GM12878 (cell line): Measurements from ENCODE around the gene STARD13. TPM values are rescaled to one million over a fixed set of nuclear protein-coding genes. Genes with fewer than 3 reads are reported as not detected.

ENCODE experiments used
- ATAC-seq: fragments of 200-7000 bp; cut with Tn5 transposase; 3 replicates; pipeline ENCODE4 v1.9.1; 2020; ENCODE audit warnings: mild to moderate bottlenecking, moderate library complexity
- BruUV-seq: library from RNA; stranded (reverse); fragments of 400-500 nt; replicated peaks from 2 replicates; lab custom pipeline; 2021; lab: Mats Ljungman, UMichigan
- CTCF ChIA-PET: fragments of 300-600 bp; sonication (Branson Sonifier 250); formaldehyde crosslinking; extraction: SDS; loops from one replicate; lab custom pipeline; 2021; ENCODE audit warnings: inconsistent platforms; lab: Yijun Ruan, JAX
- POLR2A ChIA-PET: fragments of 350-600 bp; formaldehyde crosslinking; extraction: SDS; loops from one replicate; lab custom pipeline; 2021; ENCODE audit warnings: inconsistent platforms; lab: Charles Lee
- RAD21 ChIA-PET: fragments of 300-600 bp; sonication (Branson Sonifier 250); formaldehyde crosslinking; loops from one replicate; lab custom pipeline; 2023; ENCODE audit warnings: antibody characterized with exemption; ENCODE audit not compliant: unreplicated experiment; lab: Charles Lee
- SMC1A ChIA-PET: fragments of 300-600 bp; sonication (Branson Sonifier 250); formaldehyde crosslinking; loops from one replicate; lab custom pipeline; 2023; ENCODE audit not compliant: unreplicated experiment, uncharacterized antibody; lab: Charles Lee
- DNase-seq: peaks from one replicate; pipeline ENCODE4 v3.0.0-alpha.2; 2011; ENCODE audit warnings: low read depth, low spot score
- FAIRE-seq: peaks from 3 replicates; lab custom pipeline; 2011; peaks lifted over from hg19 to GRCh38; lab: Jason Lieb, UNC
- H2AFZ ChIP-seq: 2 replicates; pipeline ENCODE4 v1.6.0; 2011; ENCODE audit warnings: low read depth, low read length, control low read depth; ENCODE audit not compliant: control insufficient read depth
- H3K27ac ChIP-seq: 2 replicates; pipeline ENCODE4 v1.5.1; 2011; ENCODE audit warnings: control low read depth; ENCODE audit not compliant: control insufficient read depth, insufficient read depth
- H3K27me3 ChIP-seq, 2 experiments: replicated peaks in 1 of 2; 2 replicates each; pipeline versions ENCODE4 v1.6.0 to v1.6.1; 2011; ENCODE audit warnings: low read length in 1 of 2; ENCODE audit not compliant: control insufficient read depth in 2 of 2, insufficient read depth in 2 of 2
- H3K36me3 ChIP-seq, 2 experiments: 2 replicates each; pipeline ENCODE4 v1.5.1; 2011; ENCODE audit warnings: low read length in 1 of 2; ENCODE audit not compliant: control insufficient read depth in 2 of 2, insufficient read depth in 2 of 2
- H3K4me1 ChIP-seq: 2 replicates; pipeline ENCODE4 v1.6.1; 2011; ENCODE audit warnings: mild to moderate bottlenecking, low read length, moderate library complexity, mixed read lengths; ENCODE audit not compliant: control insufficient read depth, insufficient read depth
- H3K4me2 ChIP-seq: 2 replicates; pipeline ENCODE4 v1.6.0; 2011; ENCODE audit warnings: control low read depth; ENCODE audit not compliant: control insufficient read depth, insufficient read depth
- H3K4me3 ChIP-seq: fragments of 200-600 bp; sonication (generic); 2 replicates; pipeline ENCODE4 v1.5.1; 2016
- H3K79me2 ChIP-seq: 2 replicates; pipeline ENCODE4 v1.6.0; 2011; ENCODE audit warnings: low read length; ENCODE audit not compliant: control insufficient read depth, insufficient read depth
- H3K9ac ChIP-seq: 2 replicates; pipeline ENCODE4 v1.8.0; 2011; ENCODE audit warnings: low read length, control low read depth, mixed read lengths; ENCODE audit not compliant: control insufficient read depth, insufficient read depth
- H3K9me3 ChIP-seq: replicated peaks from 3 replicates; pipeline ENCODE4 v1.5.1; 2011; ENCODE audit warnings: mild to moderate bottlenecking, low read length; ENCODE audit not compliant: control insufficient read depth, insufficient read depth
- H4K20me1 ChIP-seq: 2 replicates; pipeline ENCODE4 v1.6.0; 2011; ENCODE audit not compliant: control insufficient read depth, insufficient read depth
- EED ChIP-seq: sonication (generic); IDR thresholded peaks from 2 replicates; pipeline ENCODE4 v1.6.1; 2016; ENCODE audit warnings: antibody characterized with exemption, low read depth
- EGR1 ChIP-seq, 2 experiments: IDR thresholded peaks; 1 replicate in 1 of 2; 2 replicates in 1 of 2; pipeline ENCODE4 v1.6.1; 2011 to 2012; ENCODE audit warnings: low read depth in 2 of 2, low read length in 2 of 2, borderline replicate concordance in 1 of 2, mild to moderate bottlenecking in 1 of 2, moderate library complexity in 1 of 2
- EZH2 ChIP-seq: IDR thresholded peaks from 2 replicates; pipeline ENCODE4 v1.6.1; 2012; ENCODE audit warnings: low read depth, mild to moderate bottlenecking, control low read depth, inconsistent platforms, low read length, borderline replicate concordance; ENCODE audit not compliant: control insufficient read depth
- WGBS: methylation state at CpG from one replicate; pipeline ENCODE4 v1.1.6; 2016; ENCODE audit warnings: low lambda C conversion rate; ENCODE audit not compliant: insufficient replicate concordance, insufficient coverage; ENCODE audit errors: missing lambda C conversion rate; 5-methylcytosine and 5-hydroxymethylcytosine counted together
- in situ Hi-C: fragments of 300-500 bp; cut with MboI; formaldehyde crosslinking; loops from 9 replicates; pipeline ENCODE4 v1.14.3; 2018; ENCODE audit warnings: mixed read lengths
- intact Hi-C: fragments of 100-400 bp; cut with micrococcal nuclease; formaldehyde crosslinking; loops from one replicate; pipeline ENCODE4 v1.14.2; 2022; ENCODE audit not compliant: unreplicated experiment
- polyA plus RNA-seq, 11 experiments: library from polyadenylated mRNA; depleted of rRNA in 4 of 11; unstranded in 6 of 11; stranded (reverse) in 5 of 11; fragments of >200 nt; fragmentation: Nextera tagmentation in 4 of 11; fragmentation: Illumina TruSeq in 1 of 11; extraction: Ambion mirVana in 4 of 11; extraction: Trizol in 1 of 11; gene quantifications; 1 replicate in 1 of 11; 2 replicates in 10 of 11; pipeline versions ENCODE4 v1.2.1 to v1.2.3, GENCODE V29; 2011 to 2016; ENCODE audit warnings: inconsistent platforms in 2 of 11, missing spikeins in 2 of 11, low read depth in 1 of 11
- total RNA-seq, 4 experiments: library from RNA; depleted of rRNA in 3 of 4; stranded (reverse); fragments of >200 nt in 3 of 4; fragmentation: Illumina TruSeq in 1 of 4; extraction: Trizol in 1 of 4; gene quantifications; 2 replicates each; pipeline versions ENCODE4 v1.2.1 to v1.2.3, GENCODE V29; 2013 to 2021
- TF ChIP-seq, protein P1 (sequence below): fragments of 450-650 bp; IDR thresholded peaks from 2 replicates; pipeline ENCODE4 v1.6.1; 2014; ENCODE audit warnings: mild to moderate bottlenecking

Gene STARD13
- total and polyA plus RNA-seq, 10 of the 15 experiments (the other 5 are each of a cell fraction or from before 2014, with no cell fraction given) = 4.0 to 41.6 (median 10.1) TPM

DNA sequence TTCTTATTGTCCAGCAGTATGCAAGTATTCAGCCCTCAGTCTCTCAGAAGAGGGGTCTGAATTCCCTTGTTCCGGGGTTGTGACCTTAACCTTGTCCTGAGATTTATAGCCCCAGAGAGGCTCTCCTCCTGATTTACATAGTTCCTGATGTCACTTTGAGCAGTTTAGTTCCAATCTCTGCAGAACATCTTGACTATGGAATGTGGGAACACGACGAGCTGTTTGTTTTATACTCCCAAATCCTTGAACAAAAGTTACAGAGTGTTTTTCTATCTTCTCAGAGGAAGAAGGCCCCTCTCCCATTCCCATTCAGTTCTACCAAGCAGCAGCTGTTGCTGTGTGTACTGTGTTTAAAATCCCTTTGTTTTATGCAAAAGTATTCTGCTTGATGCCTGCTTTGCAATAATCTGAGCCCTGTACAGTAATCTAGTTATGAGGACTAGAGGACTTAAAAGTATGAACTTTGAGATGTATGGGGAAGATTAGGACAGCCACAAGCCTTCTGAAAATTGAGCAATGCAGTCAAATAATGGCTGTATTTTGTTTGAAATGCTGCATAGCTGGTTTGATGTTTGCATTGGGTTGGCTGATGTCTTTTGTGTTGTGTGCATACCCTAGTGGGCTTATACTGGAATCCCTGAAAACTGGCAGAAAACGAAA lies 194.7 kb downstream of the STARD13 start:
- WGBS = 59% methylated on average over 4 of the region's 4 CpGs
- TF ChIP-seq EZH2 = no peak
- TF ChIP-seq, protein P1, sequence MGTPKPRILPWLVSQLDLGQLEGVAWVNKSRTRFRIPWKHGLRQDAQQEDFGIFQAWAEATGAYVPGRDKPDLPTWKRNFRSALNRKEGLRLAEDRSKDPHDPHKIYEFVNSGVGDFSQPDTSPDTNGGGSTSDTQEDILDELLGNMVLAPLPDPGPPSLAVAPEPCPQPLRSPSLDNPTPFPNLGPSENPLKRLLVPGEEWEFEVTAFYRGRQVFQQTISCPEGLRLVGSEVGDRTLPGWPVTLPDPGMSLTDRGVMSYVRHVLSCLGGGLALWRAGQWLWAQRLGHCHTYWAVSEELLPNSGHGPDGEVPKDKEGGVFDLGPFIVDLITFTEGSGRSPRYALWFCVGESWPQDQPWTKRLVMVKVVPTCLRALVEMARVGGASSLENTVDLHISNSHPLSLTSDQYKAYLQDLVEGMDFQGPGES = no peak
- Histone ChIP-seq H4K20me1 (no peaks in the 10 kb centered on the region), H3K4me1 (no peaks in the 10 kb centered on the region), H3K4me2 (no peak overlapping the region), H3K79me2 (no peaks in the 10 kb centered on the region), H3K4me3 (no peak overlapping the region), H3K27ac (no peak overlapping the region), H3K9ac (no peak overlapping the region), H3K36me3 (no peaks in the 10 kb centered on the region), H3K9me3 (no peaks in the 10 kb centered on the region), H2AFZ (no peak overlapping the region), H3K27me3 (no peaks in the 10 kb centered on the region)
- intact Hi-C loops (no loop called here), in situ Hi-C loops (no loop called here)
- FAIRE-seq (no peak), ATAC-seq (no peak), DNase-seq (no peak)
- ChIA-PET SMC1A (interaction anchor here (1.7 kb wide), 1 partner anchor 10 kb away, joined by 4 read pairs; no protein-coding TSS in a partner anchor), RAD21 (no interaction called here), CTCF (interaction anchor here (0.6 kb wide), 1 partner anchor 9 kb away, joined by 3 read pairs; no protein-coding TSS in a partner anchor), POLR2A (no interaction called here)
- no TSS peak for BruUV-seq

DNA sequence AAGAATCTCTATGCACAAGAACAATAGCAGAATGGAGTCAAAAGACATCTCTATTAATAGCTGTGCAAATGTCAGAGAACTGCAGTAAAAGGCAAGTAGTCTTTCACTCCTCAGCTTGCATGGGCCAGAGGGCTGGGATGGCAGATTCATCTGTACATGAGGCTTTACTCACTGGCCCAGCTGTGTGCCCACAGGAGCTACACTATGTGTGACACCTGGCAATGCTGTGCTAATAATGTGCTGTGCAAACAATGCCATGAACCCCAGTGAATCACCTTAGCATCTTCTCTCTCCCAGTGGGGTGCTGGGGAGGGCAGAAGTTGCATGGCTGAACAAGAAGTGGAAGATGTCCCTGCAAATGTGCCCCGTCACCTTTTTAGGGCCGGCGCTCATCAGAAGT lies 196.2 kb downstream of the STARD13 start:
- RAD21 ChIA-PET = no interaction called here
- no peak overlapping the region for H3K4me3 ChIP-seq
- H3K9me3 ChIP-seq = no peaks in the 10 kb centered on the region
- TF ChIP-seq EGR1 (IDR thresholded peaks at IDR 0.05; ENCODE audit: borderline replicate concordance in 1 of 2, low read depth in 2 of 2, low read length in 2 of 2) (no peak), EED (no peak)
- in situ Hi-C loops = no loop called here
- H3K36me3 ChIP-seq = no peaks in the 10 kb centered on the region
- no peak overlapping the region for H3K27ac ChIP-seq
- FAIRE-seq (no peak), DNase-seq (no peak), ATAC-seq (no peak)
- H3K79me2 ChIP-seq = no peaks in the 10 kb centered on the region
- intact Hi-C loops = no loop called here
- BruUV-seq = no TSS peak
- no peak overlapping the region for H3K9ac ChIP-seq
- H3K27me3 ChIP-seq = no peaks in the 10 kb centered on the region
- 100% methylated on average over 3 of the region's 3 CpGs for WGBS
- SMC1A ChIA-PET = interaction anchor here (0.7 kb wide), 1 partner anchor 54 kb away, joined by 3 read pairs; no protein-coding TSS in a partner anchor
- H4K20me1 ChIP-seq = no peaks in the 10 kb centered on the region
- no peak overlapping the region for H3K4me2 ChIP-seq
- CTCF ChIA-PET = no interaction called here
- H2AFZ ChIP-seq = no peak overlapping the region
- H3K4me1 ChIP-seq = no peaks in the 10 kb centered on the region
- POLR2A ChIA-PET = no interaction called here
